ENCODE measurements around the gene DNAJC4.
A peak's percentile ranks its signal among the peaks of the same experiment; 100 is the strongest.

Gene DNAJC4

DNA sequence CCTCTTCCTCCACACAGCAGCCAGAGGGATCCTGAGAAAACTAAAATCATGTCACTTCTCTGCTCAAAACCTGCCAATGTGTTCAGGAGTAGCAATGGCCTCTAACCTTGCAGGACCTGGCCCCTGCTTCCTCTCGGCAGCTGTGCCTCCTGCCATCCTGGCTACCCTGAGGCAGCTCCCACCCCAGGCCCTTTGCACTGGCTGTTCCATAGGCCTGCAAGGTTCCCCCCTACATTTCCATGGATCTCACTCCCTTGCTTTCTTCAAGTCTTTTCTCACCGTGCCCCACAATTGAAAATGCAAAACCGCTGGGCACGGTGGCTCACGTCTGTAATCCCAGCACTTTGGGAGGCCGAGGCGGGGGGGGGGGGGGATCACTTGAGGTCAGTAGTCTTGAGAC lies 46.5 kb upstream of the DNAJC4 start:
- H4K20me1 ChIP-seq (ENCODE audit: insufficient read depth, low read length) = no peaks in the 10 kb centered on the region
- no peak for TF ChIP-seq EZH2 (IDR thresholded peaks at IDR 0.05; ENCODE audit: borderline replicate concordance, low read length)
- TF ChIP-seq, protein P1, sequence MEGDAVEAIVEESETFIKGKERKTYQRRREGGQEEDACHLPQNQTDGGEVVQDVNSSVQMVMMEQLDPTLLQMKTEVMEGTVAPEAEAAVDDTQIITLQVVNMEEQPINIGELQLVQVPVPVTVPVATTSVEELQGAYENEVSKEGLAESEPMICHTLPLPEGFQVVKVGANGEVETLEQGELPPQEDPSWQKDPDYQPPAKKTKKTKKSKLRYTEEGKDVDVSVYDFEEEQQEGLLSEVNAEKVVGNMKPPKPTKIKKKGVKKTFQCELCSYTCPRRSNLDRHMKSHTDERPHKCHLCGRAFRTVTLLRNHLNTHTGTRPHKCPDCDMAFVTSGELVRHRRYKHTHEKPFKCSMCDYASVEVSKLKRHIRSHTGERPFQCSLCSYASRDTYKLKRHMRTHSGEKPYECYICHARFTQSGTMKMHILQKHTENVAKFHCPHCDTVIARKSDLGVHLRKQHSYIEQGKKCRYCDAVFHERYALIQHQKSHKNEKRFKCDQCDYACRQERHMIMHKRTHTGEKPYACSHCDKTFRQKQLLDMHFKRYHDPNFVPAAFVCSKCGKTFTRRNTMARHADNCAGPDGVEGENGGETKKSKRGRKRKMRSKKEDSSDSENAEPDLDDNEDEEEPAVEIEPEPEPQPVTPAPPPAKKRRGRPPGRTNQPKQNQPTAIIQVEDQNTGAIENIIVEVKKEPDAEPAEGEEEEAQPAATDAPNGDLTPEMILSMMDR (IDR thresholded peaks at IDR 0.05; ENCODE audit: low read length) = no peak
- no peaks in the 10 kb centered on the region for H3F3A ChIP-seq (ENCODE audit: insufficient read depth, low read length)
- H3K9ac ChIP-seq (ENCODE audit: low read length) = no peak overlapping the region; the same call in 1 of the 2 replicates
- peaks cover 41% of the 10 kb centered on the region for H3K4me1 ChIP-seq (ENCODE audit: insufficient read depth, low read length, severe bottlenecking)
- H3K79me2 ChIP-seq (ENCODE audit: insufficient read depth, low read length) = no peaks in the 10 kb centered on the region; the same call in none of the 2 replicates
- H3K4me2 ChIP-seq (ENCODE audit: low read length) = peak overlapping the region; percentile 78
- H3K4me3 ChIP-seq (ENCODE audit: low read depth, low read length, poor library complexity, severe bottlenecking) = peak overlapping the region; percentile 82
- H3K9me3 ChIP-seq (ENCODE audit: low read length) = no peaks in the 10 kb centered on the region
- no peaks in the 10 kb centered on the region for H3K27me3 ChIP-seq (ENCODE audit: insufficient read depth, low read length)
- no peak overlapping the region for H2AFZ ChIP-seq (ENCODE audit: low read length)
- H3K36me3 ChIP-seq (ENCODE audit: insufficient read depth, low read length) = peaks cover 18% of the 10 kb centered on the region
- no peak overlapping the region for H3K27ac ChIP-seq (ENCODE audit: low read depth, low read length, poor library complexity, severe bottlenecking)
- no peaks in the 10 kb centered on the region for H3K9me2 ChIP-seq (ENCODE audit: low read depth, low read length)

DNA sequence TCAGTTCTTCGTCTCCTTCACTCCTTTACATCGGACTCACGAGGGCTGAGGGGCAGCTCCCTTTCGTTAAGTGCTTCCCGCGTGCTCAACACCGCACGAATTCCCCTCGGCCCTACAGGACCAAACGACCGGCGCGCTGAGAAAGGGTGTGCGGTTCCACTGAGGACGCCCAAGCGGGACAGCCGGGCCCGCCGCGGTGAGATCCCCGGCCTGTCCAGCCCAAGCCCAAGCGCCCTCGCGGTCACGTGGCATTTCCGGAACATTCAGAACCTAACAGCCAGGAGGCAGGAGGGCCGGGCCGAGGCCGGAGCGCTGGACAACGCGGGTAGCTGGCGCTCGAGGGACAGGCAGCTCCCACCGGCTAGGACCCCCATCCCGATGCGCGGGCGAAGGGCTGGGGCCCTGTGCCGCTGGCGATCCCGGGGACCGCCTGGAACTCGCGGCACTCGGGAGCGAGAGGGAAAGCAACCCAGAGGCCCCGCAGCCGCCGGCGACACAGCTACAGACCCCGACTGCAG lies 45.1 kb upstream of the DNAJC4 start:
- H3K9ac ChIP-seq (ENCODE audit: low read length) = peak overlapping the region; percentile 84
- no peak overlapping the region for H2AFZ ChIP-seq (ENCODE audit: low read length)
- peaks cover 41% of the 10 kb centered on the region for H3K4me1 ChIP-seq (ENCODE audit: insufficient read depth, low read length, severe bottlenecking)
- H3K36me3 ChIP-seq (ENCODE audit: insufficient read depth, low read length) = peaks cover 20% of the 10 kb centered on the region
- no peaks in the 10 kb centered on the region for H3K9me2 ChIP-seq (ENCODE audit: low read depth, low read length)
- H3K9me3 ChIP-seq (ENCODE audit: low read length) = no peaks in the 10 kb centered on the region
- H3K4me2 ChIP-seq (ENCODE audit: low read length) = peak overlapping the region; percentile 78
- H3K27ac ChIP-seq (ENCODE audit: low read depth, low read length, poor library complexity, severe bottlenecking) = peak overlapping the region; percentile 66
- TF ChIP-seq, protein P1 (IDR thresholded peaks at IDR 0.05; ENCODE audit: low read length) = 0 out of 2 replicates have a peak, but pooled peaks have one; percentile 8
- TF ChIP-seq EZH2 (IDR thresholded peaks at IDR 0.05; ENCODE audit: borderline replicate concordance, low read length) = no peak
- no peaks in the 10 kb centered on the region for H3K27me3 ChIP-seq (ENCODE audit: insufficient read depth, low read length)
- H3K4me3 ChIP-seq (ENCODE audit: low read depth, low read length, poor library complexity, severe bottlenecking) = peak overlapping the region; percentile 82
- no peaks in the 10 kb centered on the region; the same call in none of the 2 replicates for H3K79me2 ChIP-seq (ENCODE audit: insufficient read depth, low read length)
- no peaks in the 10 kb centered on the region for H3F3A ChIP-seq (ENCODE audit: insufficient read depth, low read length)
- H4K20me1 ChIP-seq (ENCODE audit: insufficient read depth, low read length) = no peaks in the 10 kb centered on the region

DNA sequence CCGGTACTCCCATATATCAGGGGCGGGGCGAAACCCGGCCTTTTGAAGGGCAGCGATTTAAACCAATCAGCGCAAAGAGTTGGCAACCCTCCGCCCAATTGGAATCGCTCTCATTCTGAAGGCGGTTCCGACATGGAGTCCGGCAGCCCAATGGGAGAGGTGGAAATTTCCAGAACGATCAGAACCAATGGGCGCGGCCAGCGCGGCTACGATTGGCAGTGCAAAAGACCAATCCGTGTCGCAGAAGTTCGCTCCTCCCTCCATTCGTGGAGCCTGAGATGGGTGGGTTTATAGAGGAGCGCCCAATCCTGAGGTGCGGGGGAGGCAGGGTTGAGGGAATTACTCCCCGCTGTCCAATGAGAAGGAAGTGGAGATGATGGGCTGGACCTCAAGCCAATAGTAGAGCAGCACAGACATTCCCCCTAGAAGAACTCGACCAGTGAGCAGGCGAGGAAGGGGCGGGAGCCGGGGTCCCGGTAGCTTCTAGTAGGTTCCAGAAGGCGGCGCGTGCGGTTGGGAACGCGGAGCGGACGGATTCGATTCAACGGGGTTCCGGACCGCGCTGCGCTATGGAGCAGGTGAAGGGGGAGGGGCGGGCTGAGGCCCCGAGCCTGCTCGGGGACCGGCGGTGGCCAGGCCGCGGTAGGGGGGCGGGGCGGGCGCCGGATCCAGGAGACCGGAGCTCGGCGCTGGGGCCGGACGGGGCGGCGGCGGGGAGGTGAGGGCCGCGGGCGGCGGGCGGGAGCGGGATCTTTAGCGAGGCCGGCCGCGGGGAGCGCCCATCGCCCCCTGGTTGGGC lies 44.5 kb upstream of the DNAJC4 start, which contains the start of gene STIP1:
TSS of gene STIP1 (plus strand) at position 479 of the 799 bp plus-strand sequence. CDS start at position 570, 91 bp downstream.
- no peaks in the 10 kb centered on the region for H3K9me3 ChIP-seq (ENCODE audit: low read length)
- H3F3A ChIP-seq (ENCODE audit: insufficient read depth, low read length) = no peaks in the 10 kb centered on the region
- H2AFZ ChIP-seq (ENCODE audit: low read length) = no peak within 1 kb of the TSS
- H3K79me2 ChIP-seq (ENCODE audit: insufficient read depth, low read length) = no peaks in the 10 kb centered on the region; the same call in none of the 2 replicates
- no peaks in the 10 kb centered on the region for H3K27me3 ChIP-seq (ENCODE audit: insufficient read depth, low read length)
- peak within 1 kb of the TSS; percentile 66 for H3K27ac ChIP-seq (ENCODE audit: low read depth, low read length, poor library complexity, severe bottlenecking)
- peak within 1 kb of the TSS; percentile 82 for H3K4me3 ChIP-seq (ENCODE audit: low read depth, low read length, poor library complexity, severe bottlenecking)
- no peak for TF ChIP-seq EZH2 (IDR thresholded peaks at IDR 0.05; ENCODE audit: borderline replicate concordance, low read length)
- TF ChIP-seq, protein P1 (IDR thresholded peaks at IDR 0.05; ENCODE audit: low read length) = no peak; the same call in 1 of the 2 replicates
- H3K4me2 ChIP-seq (ENCODE audit: low read length) = peak within 1 kb of the TSS; percentile 78
- no peaks in the 10 kb centered on the region for H4K20me1 ChIP-seq (ENCODE audit: insufficient read depth, low read length)
- H3K9me2 ChIP-seq (ENCODE audit: low read depth, low read length) = no peaks in the 10 kb centered on the region
- peak within 1 kb of the TSS; percentile 84 for H3K9ac ChIP-seq (ENCODE audit: low read length)
- peaks cover 26% of the 10 kb centered on the region for H3K36me3 ChIP-seq (ENCODE audit: insufficient read depth, low read length)
- peaks cover 41% of the 10 kb centered on the region for H3K4me1 ChIP-seq (ENCODE audit: insufficient read depth, low read length, severe bottlenecking)

Data from OCI-LY1 (cell line).